ENCODE data around the gene OR8G5. TPM values are rescaled to one million over a fixed set of nuclear protein-coding genes. Genes with fewer than 3 reads are reported as not detected.
"Not testable (repeated sequence)": the region's sequence is repeated elsewhere in the genome, so short reads cannot be mapped to it uniquely, and the experiment has no call there.

Gene OR8G5
- not detected for total RNA-seq

GRCh38 chr11:124256076-124256475 is at the start of gene OR8G5:
Gene OR8G5 (plus strand): TSS chr11:124256376. CDS start chr11:124264932, 8,556 bp downstream.
- ATAC-seq (replicated peaks in 1 of 2) (no peak), DNase-seq (no peak)
- H3K4me1 Mint-ChIP-seq (ENCODE audit: low read depth) = no peaks in the 10 kb centered on the region
- H3K27ac Mint-ChIP-seq = no peak within 1 kb of the TSS
- no peaks in the 10 kb centered on the region for H3K9me3 Mint-ChIP-seq
- H3K4me3 Mint-ChIP-seq = no peak within 1 kb of the TSS
- peaks cover 17% of the 10 kb centered on the region for H3K27me3 Mint-ChIP-seq (ENCODE audit: low read depth)
- no peaks in the 10 kb centered on the region for H3K36me3 Mint-ChIP-seq (ENCODE audit: insufficient read depth in 2 of 2)

- no peak for DNase-seq
- no peaks in the 10 kb centered on the region for H3K36me3 Mint-ChIP-seq (ENCODE audit: insufficient read depth in 2 of 2)
- H3K9me3 Mint-ChIP-seq = no peaks in the 10 kb centered on the region
- peaks cover 16% of the 10 kb centered on the region for H3K27me3 Mint-ChIP-seq (ENCODE audit: low read depth)
- H3K27ac Mint-ChIP-seq = no peak overlapping the region
- no peaks in the 10 kb centered on the region for H3K4me1 Mint-ChIP-seq (ENCODE audit: low read depth)
- no peak for ATAC-seq (replicated peaks in 1 of 2)
- no peak overlapping the region for H3K4me3 Mint-ChIP-seq
These were observed 48.9 kb upstream of the OR8G5 start for GRCh38 chr11:124207102-124207792.

GRCh38 chr11:124209824-124210357 is 46.3 kb upstream of the OR8G5 start:
- H3K27ac Mint-ChIP-seq = no peak overlapping the region
- no peaks in the 10 kb centered on the region for H3K36me3 Mint-ChIP-seq (ENCODE audit: insufficient read depth in 2 of 2)
- ATAC-seq (replicated peaks in 1 of 2) (no peak), DNase-seq (no peak)
- H3K9me3 Mint-ChIP-seq = no peaks in the 10 kb centered on the region
- no peak overlapping the region for H3K4me3 Mint-ChIP-seq
- no peaks in the 10 kb centered on the region for H3K4me1 Mint-ChIP-seq (ENCODE audit: low read depth)
- peaks cover 12% of the 10 kb centered on the region for H3K27me3 Mint-ChIP-seq (ENCODE audit: low read depth)

- no peaks in the 10 kb centered on the region for H3K4me1 Mint-ChIP-seq (ENCODE audit: low read depth)
- ATAC-seq (replicated peaks in 1 of 2) = no peak
- H3K36me3 Mint-ChIP-seq (ENCODE audit: insufficient read depth in 2 of 2) = no peaks in the 10 kb centered on the region
These were observed 45.8 kb upstream of the OR8G5 start for GRCh38 chr11:124210421-124210820.

GRCh38 chr11:124211321-124211720 is 44.9 kb upstream of the OR8G5 start:
- Mint-ChIP-seq H3K9me3 (no peaks in the 10 kb centered on the region), H3K4me1 (ENCODE audit: low read depth) (no peaks in the 10 kb centered on the region), H3K27me3 (ENCODE audit: low read depth) (peaks cover 12% of the 10 kb centered on the region), H3K36me3 (ENCODE audit: insufficient read depth in 2 of 2) (no peaks in the 10 kb centered on the region), H3K4me3 (no peak overlapping the region), H3K27ac (no peak overlapping the region)
- no peak for DNase-seq
- ATAC-seq (replicated peaks in 1 of 2) = no peak

More at GRCh38 chr11:124210421-124210820, 45.8 kb upstream of the OR8G5 start:
- Mint-ChIP-seq H3K4me3 (no peak overlapping the region), H3K27me3 (ENCODE audit: low read depth) (peaks cover 12% of the 10 kb centered on the region), H3K9me3 (no peaks in the 10 kb centered on the region), H3K27ac (no peak overlapping the region)
- no peak for DNase-seq

GRCh38 chr11:124214027-124214426 is 42.1 kb upstream of the OR8G5 start:
- no peaks in the 10 kb centered on the region for H3K36me3 Mint-ChIP-seq (ENCODE audit: insufficient read depth in 2 of 2)
- no peak for DNase-seq
- H3K9me3 Mint-ChIP-seq = peaks cover 0 to 3% of the 10 kb centered on the region in 2 donors
- H3K4me1 Mint-ChIP-seq (ENCODE audit: low read depth) = no peaks in the 10 kb centered on the region
- ATAC-seq (replicated peaks in 1 of 2) = no peak
- peaks cover 12% of the 10 kb centered on the region for H3K27me3 Mint-ChIP-seq (ENCODE audit: low read depth)
- H3K4me3 Mint-ChIP-seq = no peak overlapping the region
- no peak overlapping the region for H3K27ac Mint-ChIP-seq

- Mint-ChIP-seq H3K9me3 (peaks cover 0 to 3% of the 10 kb centered on the region in 2 donors), H3K4me3 (no peak overlapping the region), H3K27ac (no peak overlapping the region), H3K27me3 (ENCODE audit: low read depth) (no peaks in the 10 kb centered on the region), H3K36me3 (ENCODE audit: insufficient read depth in 2 of 2) (no peaks in the 10 kb centered on the region), H3K4me1 (ENCODE audit: low read depth) (no peaks in the 10 kb centered on the region)
- ATAC-seq (replicated peaks in 1 of 2) (no peak), DNase-seq (no peak)
These were observed 37.0 kb upstream of the OR8G5 start for GRCh38 chr11:124219126-124219525.

- Mint-ChIP-seq H3K36me3 (ENCODE audit: insufficient read depth in 2 of 2) (no peaks in the 10 kb centered on the region), H3K9me3 (no peaks in the 10 kb centered on the region), H3K4me1 (ENCODE audit: low read depth) (no peaks in the 10 kb centered on the region), H3K4me3 (no peak overlapping the region), H3K27ac (no peak overlapping the region), H3K27me3 (ENCODE audit: low read depth) (no peaks in the 10 kb centered on the region)
- ATAC-seq (replicated peaks in 1 of 2) (no peak), DNase-seq (no peak)
These were observed 33.8 kb upstream of the OR8G5 start for GRCh38 chr11:124222407-124222806.

- DNase-seq; H3K36me3 Mint-ChIP-seq (ENCODE audit: insufficient read depth in 2 of 2); H3K9me3 Mint-ChIP-seq; H3K27me3 Mint-ChIP-seq (ENCODE audit: low read depth); H3K27ac Mint-ChIP-seq; ATAC-seq (replicated peaks in 1 of 2); H3K4me3 Mint-ChIP-seq; H3K4me1 Mint-ChIP-seq (ENCODE audit: low read depth): not testable (repeated sequence)
These were observed 31.4 kb upstream of the OR8G5 start for GRCh38 chr11:124224618-124225423.

- H3K27ac Mint-ChIP-seq = no peak overlapping the region
- H3K4me3 Mint-ChIP-seq = no peak overlapping the region
- no peaks in the 10 kb centered on the region for H3K36me3 Mint-ChIP-seq (ENCODE audit: insufficient read depth in 2 of 2)
- no peak for ATAC-seq (replicated peaks in 1 of 2)
- H3K27me3 Mint-ChIP-seq (ENCODE audit: low read depth) = no peaks in the 10 kb centered on the region
- H3K4me1 Mint-ChIP-seq (ENCODE audit: low read depth) = no peaks in the 10 kb centered on the region
- DNase-seq = no peak
- no peaks in the 10 kb centered on the region for H3K9me3 Mint-ChIP-seq
These were observed 30.7 kb upstream of the OR8G5 start for GRCh38 chr11:124225471-124225870.

GRCh38 chr11:124233376-124233775 is 22.8 kb upstream of the OR8G5 start:
- ATAC-seq (replicated peaks in 1 of 2) (no peak), DNase-seq (no peak)
- Mint-ChIP-seq H3K27me3 (ENCODE audit: low read depth) (no peaks in the 10 kb centered on the region), H3K36me3 (ENCODE audit: insufficient read depth in 2 of 2) (no peaks in the 10 kb centered on the region), H3K4me1 (ENCODE audit: low read depth) (no peaks in the 10 kb centered on the region), H3K4me3 (no peak overlapping the region), H3K27ac (no peak overlapping the region), H3K9me3 (no peaks in the 10 kb centered on the region)

GRCh38 chr11:124238512-124238911 is 17.7 kb upstream of the OR8G5 start:
- H3K27me3 Mint-ChIP-seq (ENCODE audit: low read depth) = peaks cover 7% of the 10 kb centered on the region
- ATAC-seq (replicated peaks in 1 of 2) (no peak), DNase-seq (no peak)
- no peaks in the 10 kb centered on the region for H3K9me3 Mint-ChIP-seq
- no peak overlapping the region for H3K4me3 Mint-ChIP-seq
- no peak overlapping the region for H3K27ac Mint-ChIP-seq
- H3K4me1 Mint-ChIP-seq (ENCODE audit: low read depth) = no peaks in the 10 kb centered on the region
- no peaks in the 10 kb centered on the region for H3K36me3 Mint-ChIP-seq (ENCODE audit: insufficient read depth in 2 of 2)

GRCh38 chr11:124240621-124241397 is 15.4 kb upstream of the OR8G5 start, which contains the start of gene OR8G1:
Gene OR8G1 (plus strand): TSS chr11:124241095. CDS start chr11:124249676, 8,581 bp downstream.
- Mint-ChIP-seq H3K9me3 (no peaks in the 10 kb centered on the region), H3K27me3 (ENCODE audit: low read depth) (peaks cover 7% of the 10 kb centered on the region), H3K36me3 (ENCODE audit: insufficient read depth in 2 of 2) (no peaks in the 10 kb centered on the region), H3K4me3 (no peak within 1 kb of the TSS), H3K4me1 (ENCODE audit: low read depth) (no peaks in the 10 kb centered on the region), H3K27ac (no peak within 1 kb of the TSS)
- ATAC-seq (replicated peaks in 1 of 2) (no peak), DNase-seq (no peak)
